ENCODE data around the gene ZFP14. TPM values are rescaled to one million over a fixed set of nuclear protein-coding genes. Genes with fewer than 3 reads are reported as not detected.

Gene ZFP14
- total RNA-seq (2014; rRNA removed; shearing (Covaris generic)): 3.7 and 4.0 TPM in 2 replicates
- 2.4 and 4.9 TPM in 2 replicates for polyA plus RNA-seq (2014; cell fraction: nucleus; rRNA removed)

GRCh38 chr19:36378625-36379509, at the start of gene ZFP14:
Gene ZFP14, minus strand, starts transcription at chr19:36379201. Its CDS starts 11,309 bp downstream, at chr19:36367892.
- DNase-seq (ENCODE audit: extremely low read depth, low read depth): peak; percentile 88

GRCh38 chr19:36423925-36424324, 44.9 kb upstream of the ZFP14 start:
- DNase-seq (ENCODE audit: extremely low read depth, low read depth): no peak

- DNase-seq (ENCODE audit: extremely low read depth, low read depth): no peak
Observed at GRCh38 chr19:36421749-36422481, 42.9 kb upstream of the ZFP14 start.

- no peak for DNase-seq (ENCODE audit: extremely low read depth, low read depth)
Observed at GRCh38 chr19:36420961-36421748, 42.2 kb upstream of the ZFP14 start.

- peak; percentile 17 for DNase-seq (ENCODE audit: extremely low read depth, low read depth)
Observed at GRCh38 chr19:36418287-36419001, 39.4 kb upstream of the ZFP14 start, which contains the start of gene ZFP82. Gene ZFP82, minus strand, starts transcription at chr19:36418644. Its CDS starts 8,855 bp downstream, at chr19:36409789.

- no peak for DNase-seq (ENCODE audit: extremely low read depth, low read depth)
Observed at GRCh38 chr19:36417752-36418286, 38.8 kb upstream of the ZFP14 start.

GRCh38 chr19:36409841-36410240, 30.8 kb upstream of the ZFP14 start:
- no peak for DNase-seq (ENCODE audit: extremely low read depth, low read depth)

GRCh38 chr19:36408101-36408500, 29.1 kb upstream of the ZFP14 start:
- no peak for DNase-seq (ENCODE audit: extremely low read depth, low read depth)

GRCh38 chr19:36404498-36404897, 25.5 kb upstream of the ZFP14 start:
- DNase-seq (ENCODE audit: extremely low read depth, low read depth): no peak

- DNase-seq (ENCODE audit: extremely low read depth, low read depth): no peak
Observed at GRCh38 chr19:36401475-36401874, 22.5 kb upstream of the ZFP14 start.

- DNase-seq (ENCODE audit: extremely low read depth, low read depth): no peak
Observed at GRCh38 chr19:36398571-36398970, 19.6 kb upstream of the ZFP14 start.

GRCh38 chr19:36392916-36393673, 14.1 kb upstream of the ZFP14 start:
- DNase-seq (ENCODE audit: extremely low read depth, low read depth): no peak

GRCh38 chr19:36379510-36379819, 464 bp upstream of the ZFP14 start:
- DNase-seq (ENCODE audit: extremely low read depth, low read depth): no peak

- no peak for DNase-seq (ENCODE audit: extremely low read depth, low read depth)
Observed at GRCh38 chr19:36377541-36378178, 1.3 kb downstream of the ZFP14 start.

GRCh38 chr19:36373638-36374156, 5.3 kb downstream of the ZFP14 start:
- no peak for DNase-seq (ENCODE audit: extremely low read depth, low read depth)

- no peak for DNase-seq (ENCODE audit: extremely low read depth, low read depth)
Observed at GRCh38 chr19:36371886-36372285, 7.1 kb downstream of the ZFP14 start.

- DNase-seq (ENCODE audit: extremely low read depth, low read depth): no peak
Observed at GRCh38 chr19:36363845-36364244, 15.2 kb downstream of the ZFP14 start.

GRCh38 chr19:36340786-36341372, 38.1 kb downstream of the ZFP14 start:
- DNase-seq (ENCODE audit: extremely low read depth, low read depth): no peak
